OCI-LY1 (cell line): ENCODE results near the gene ASB13.

ENCODE experiments used
- CTCF ChIP-seq: fragments of 200-600 bp; sonication (generic), shearing (Covaris generic); IDR thresholded peaks from 2 replicates; pipeline ENCODE4 v1.5.1; 2017; ENCODE audit warnings: mild to moderate bottlenecking, antibody characterized with exemption, low read length, moderate library complexity, mixed read lengths
- EZH2 ChIP-seq: fragments of 200-600 bp; sonication (generic), shearing (Covaris generic); IDR thresholded peaks from 2 replicates; pipeline ENCODE4 v1.8.0; 2017; ENCODE audit warnings: borderline replicate concordance, mixed run types, mild to moderate bottlenecking, antibody characterized with exemption, low read length, moderate library complexity, mixed read lengths

- no peak for TF ChIP-seq CTCF
- TF ChIP-seq EZH2, result no peak
Observed at GRCh38 chr10:5619362-5620211, 46.8 kb downstream of the ASB13 start.
